HepG2 (cell line): ENCODE measurements around the gene RASSF7. TPM values are rescaled to one million over a fixed set of nuclear protein-coding genes. Genes with fewer than 3 reads are reported as not detected.

ENCODE experiments used
- AHR ChIP-seq: IDR thresholded peaks from 2 replicates; pipeline ENCODE4 v1.6.1; 2018; ENCODE audit warnings: missing genetic modification reagents, missing compliant biosample characterization
- AKAP8 ChIP-seq: sonication (generic); formaldehyde crosslinking; IDR thresholded peaks from 2 replicates; pipeline ENCODE4 v1.5.1; 2020; ENCODE audit warnings: mild to moderate bottlenecking, missing genetic modification reagents
- ATAD3A ChIP-seq: sonication (generic); formaldehyde crosslinking; IDR thresholded peaks from 2 replicates; pipeline ENCODE4 v1.4.0; 2020; ENCODE audit warnings: missing genetic modification reagents
- ATRX ChIP-seq: sonication (generic); formaldehyde crosslinking; IDR thresholded peaks from 2 replicates; pipeline ENCODE4 v1.4.0; 2020; ENCODE audit warnings: missing genetic modification reagents, borderline replicate concordance
- GTF3A ChIP-seq: sonication (generic); formaldehyde crosslinking; conservative IDR thresholded peaks from 2 replicates; pipeline ENCODE4 v1.4.0; 2020; ENCODE audit warnings: mild to moderate bottlenecking, missing genetic modification reagents
- IKZF1 ChIP-seq: fragments of 450-650 bp; IDR thresholded peaks from 2 replicates; pipeline ENCODE4 v1.7.1; 2016
- KIAA2018 ChIP-seq: sonication (generic); formaldehyde crosslinking; IDR thresholded peaks from 2 replicates; pipeline ENCODE4 v1.5.0; 2020; ENCODE audit warnings: mild to moderate bottlenecking, missing genetic modification reagents, borderline replicate concordance
- KLF13 ChIP-seq: sonication (generic); formaldehyde crosslinking; IDR thresholded peaks from 2 replicates; pipeline ENCODE4 v1.4.0; 2020; ENCODE audit warnings: mild to moderate bottlenecking, missing genetic modification reagents
- KLF9 ChIP-seq: IDR thresholded peaks from 2 replicates; pipeline ENCODE4 v1.6.1; 2016; ENCODE audit warnings: low read depth
- MTA3 ChIP-seq: sonication (generic); formaldehyde crosslinking; IDR thresholded peaks from 2 replicates; pipeline ENCODE4 v1.4.0; 2020; ENCODE audit warnings: missing genetic modification reagents
- MYPOP ChIP-seq: sonication (generic); formaldehyde crosslinking; IDR thresholded peaks from 2 replicates; pipeline ENCODE4 v1.8.1; 2023; ENCODE audit warnings: mild to moderate bottlenecking, moderate library complexity, missing genetic modification reagents
- NFKB2 ChIP-seq: sonication (generic); formaldehyde crosslinking; IDR thresholded peaks from 2 replicates; pipeline ENCODE4 v1.4.0; 2020; ENCODE audit warnings: missing genetic modification reagents, borderline replicate concordance
- ONECUT2 ChIP-seq: sonication (generic); formaldehyde crosslinking; IDR thresholded peaks from 2 replicates; pipeline ENCODE4 v1.4.0; 2020; ENCODE audit warnings: missing genetic modification reagents
- TRAFD1 ChIP-seq: sonication (generic); formaldehyde crosslinking; IDR thresholded peaks from 2 replicates; pipeline ENCODE4 v1.5.1; 2020; ENCODE audit warnings: missing genetic modification reagents, mild to moderate bottlenecking, borderline replicate concordance
- ZNF101 ChIP-seq: sonication (generic); formaldehyde crosslinking; IDR thresholded peaks from 2 replicates; pipeline ENCODE4 v1.4.0; 2020; ENCODE audit warnings: mild to moderate bottlenecking, low read depth, missing genetic modification reagents, borderline replicate concordance
- ZNF263 ChIP-seq: sonication (generic); formaldehyde crosslinking; IDR thresholded peaks from 2 replicates; pipeline ENCODE4 v1.4.0; 2020; ENCODE audit warnings: missing genetic modification reagents
- ZNF446 ChIP-seq: sonication (generic); formaldehyde crosslinking; IDR thresholded peaks from 2 replicates; pipeline ENCODE4 v1.5.0; 2020; ENCODE audit warnings: mild to moderate bottlenecking, missing genetic modification reagents
- ZNF563 ChIP-seq: sonication (generic); formaldehyde crosslinking; IDR thresholded peaks from 2 replicates; pipeline ENCODE4 v1.8.0; 2022; ENCODE audit warnings: mild to moderate bottlenecking, moderate library complexity, missing genetic modification reagents
- ZNF83 ChIP-seq: sonication (generic); formaldehyde crosslinking; IDR thresholded peaks from 2 replicates; pipeline ENCODE4 v1.4.0; 2020; ENCODE audit warnings: missing genetic modification reagents, mild to moderate bottlenecking, borderline replicate concordance
- polyA plus RNA-seq, 8 experiments: library from polyadenylated mRNA; depleted of rRNA in 3 of 8; stranded (reverse) in 7 of 8; unstranded in 1 of 8; fragments of >200 nt; fragmentation: Illumina TruSeq in 4 of 8; extraction: Trizol in 4 of 8; gene quantifications; 2 replicates each; pipeline versions ENCODE4 v1.2.1 to v1.2.3, GENCODE V29; 2011 to 2016; ENCODE audit warnings: low read depth in 4 of 8, missing spikeins in 1 of 8, mixed read lengths in 1 of 8; ENCODE audit not compliant: insufficient read depth in 1 of 8
- total RNA-seq, 5 experiments: library from RNA; depleted of rRNA; stranded (reverse); fragments of >200 nt; fragmentation: Illumina TruSeq; extraction: Trizol; gene quantifications; 2 replicates each; pipeline ENCODE4 v1.2.3, GENCODE V29; 2016; ENCODE audit warnings: low read depth in 1 of 5

RASSF7 gene
- total and polyA plus RNA-seq, 2 of the 13 experiments (the other 11 are each of a cell fraction or from before 2014, with no cell fraction given) = 20.2 to 28.6 TPM

- TF ChIP-seq ATRX (CRISPR knock-in tag) = no peak
- TF ChIP-seq MTA3 (CRISPR knock-in tag) = no peak
- no peak for TF ChIP-seq ONECUT2
- peak; percentile 57; the same call in 1 of the 2 replicates for TF ChIP-seq NFKB2 (CRISPR knock-in tag)
- TF ChIP-seq ZNF101 (CRISPR knock-in tag) = no peak
- TF ChIP-seq KLF9 = no peak
- no peak for TF ChIP-seq ZNF83 (CRISPR knock-in tag)
- TF ChIP-seq ATAD3A (CRISPR knock-in tag) = no peak
- peak; percentile 19; the same call in 1 of the 2 replicates for TF ChIP-seq AHR (CRISPR knock-in tag)
- peak; percentile 78; the same call in 1 of the 2 replicates for TF ChIP-seq ZNF563 (CRISPR knock-in tag)
- peak; percentile 56; the same call in 1 of the 2 replicates for TF ChIP-seq MYPOP
- TF ChIP-seq GTF3A (CRISPR knock-in tag) = 0 out of 2 replicates have a peak, but pooled peaks have one; percentile 52
- TF ChIP-seq AKAP8 (CRISPR knock-in tag) = peak; percentile 64; the same call in 1 of the 2 replicates
- no peak for TF ChIP-seq IKZF1
- no peak for TF ChIP-seq ZNF263 (CRISPR knock-in tag)
- TF ChIP-seq KIAA2018 (CRISPR knock-in tag) = 0 out of 2 replicates have a peak, but pooled peaks have one; percentile 68
- no peak for TF ChIP-seq KLF13 (CRISPR knock-in tag)
- peak; percentile 43; the same call in 1 of the 2 replicates for TF ChIP-seq ZNF446
- no peak for TF ChIP-seq TRAFD1
Observed at GRCh38 chr11:518463-519202, 42.1 kb upstream of the RASSF7 start (continued).
